ENCODE data around the gene PITRM1.
"Not testable (repeated sequence)": the region's sequence is repeated elsewhere in the genome, so short reads cannot be mapped to it uniquely, and the experiment has no call there.

- not testable (repeated sequence) for TF ChIP-seq EZH2 (IDR thresholded peaks at IDR 0.05; ENCODE audit: insufficient read depth, poor library complexity, severe bottlenecking); EZH2phosphoT487 (IDR thresholded peaks at IDR 0.05; ENCODE audit: insufficient read depth, low read depth)
These were observed 46.5 kb upstream of the PITRM1 start for GRCh38 chr10:3219021-3219628.
